ENCODE results near the gene RAPGEF3.

DNA sequence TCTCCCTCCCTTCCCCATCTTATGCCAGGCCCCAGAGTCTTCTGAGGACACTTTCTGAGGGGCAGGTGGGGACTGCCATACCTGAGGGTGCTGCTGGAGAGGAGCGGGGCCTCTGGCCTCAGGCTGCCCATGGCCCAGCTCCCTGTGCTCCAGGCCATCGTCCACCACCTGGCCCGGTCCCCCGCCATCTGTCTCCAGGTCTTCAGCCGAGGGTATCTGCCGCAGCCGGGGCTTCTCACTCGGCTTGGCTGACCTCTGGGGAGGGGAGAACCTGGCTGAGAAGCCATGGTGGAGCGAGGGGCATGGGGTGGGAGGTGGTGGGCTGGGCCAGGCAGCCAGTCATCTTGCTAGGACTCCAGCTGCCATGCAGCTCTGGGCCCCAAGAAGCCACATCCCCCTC lies 36.0 kb upstream of the RAPGEF3 start:
- TF ChIP-seq, protein P1, sequence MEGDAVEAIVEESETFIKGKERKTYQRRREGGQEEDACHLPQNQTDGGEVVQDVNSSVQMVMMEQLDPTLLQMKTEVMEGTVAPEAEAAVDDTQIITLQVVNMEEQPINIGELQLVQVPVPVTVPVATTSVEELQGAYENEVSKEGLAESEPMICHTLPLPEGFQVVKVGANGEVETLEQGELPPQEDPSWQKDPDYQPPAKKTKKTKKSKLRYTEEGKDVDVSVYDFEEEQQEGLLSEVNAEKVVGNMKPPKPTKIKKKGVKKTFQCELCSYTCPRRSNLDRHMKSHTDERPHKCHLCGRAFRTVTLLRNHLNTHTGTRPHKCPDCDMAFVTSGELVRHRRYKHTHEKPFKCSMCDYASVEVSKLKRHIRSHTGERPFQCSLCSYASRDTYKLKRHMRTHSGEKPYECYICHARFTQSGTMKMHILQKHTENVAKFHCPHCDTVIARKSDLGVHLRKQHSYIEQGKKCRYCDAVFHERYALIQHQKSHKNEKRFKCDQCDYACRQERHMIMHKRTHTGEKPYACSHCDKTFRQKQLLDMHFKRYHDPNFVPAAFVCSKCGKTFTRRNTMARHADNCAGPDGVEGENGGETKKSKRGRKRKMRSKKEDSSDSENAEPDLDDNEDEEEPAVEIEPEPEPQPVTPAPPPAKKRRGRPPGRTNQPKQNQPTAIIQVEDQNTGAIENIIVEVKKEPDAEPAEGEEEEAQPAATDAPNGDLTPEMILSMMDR (IDR thresholded peaks at IDR 0.05; ENCODE audit: low read depth, low read length, missing input control): no peak
- TF ChIP-seq YY1 (IDR thresholded peaks at IDR 0.05): no peak
- TF ChIP-seq FOXA1 (IDR thresholded peaks at IDR 0.05): no peak
- TF ChIP-seq, protein P2, sequence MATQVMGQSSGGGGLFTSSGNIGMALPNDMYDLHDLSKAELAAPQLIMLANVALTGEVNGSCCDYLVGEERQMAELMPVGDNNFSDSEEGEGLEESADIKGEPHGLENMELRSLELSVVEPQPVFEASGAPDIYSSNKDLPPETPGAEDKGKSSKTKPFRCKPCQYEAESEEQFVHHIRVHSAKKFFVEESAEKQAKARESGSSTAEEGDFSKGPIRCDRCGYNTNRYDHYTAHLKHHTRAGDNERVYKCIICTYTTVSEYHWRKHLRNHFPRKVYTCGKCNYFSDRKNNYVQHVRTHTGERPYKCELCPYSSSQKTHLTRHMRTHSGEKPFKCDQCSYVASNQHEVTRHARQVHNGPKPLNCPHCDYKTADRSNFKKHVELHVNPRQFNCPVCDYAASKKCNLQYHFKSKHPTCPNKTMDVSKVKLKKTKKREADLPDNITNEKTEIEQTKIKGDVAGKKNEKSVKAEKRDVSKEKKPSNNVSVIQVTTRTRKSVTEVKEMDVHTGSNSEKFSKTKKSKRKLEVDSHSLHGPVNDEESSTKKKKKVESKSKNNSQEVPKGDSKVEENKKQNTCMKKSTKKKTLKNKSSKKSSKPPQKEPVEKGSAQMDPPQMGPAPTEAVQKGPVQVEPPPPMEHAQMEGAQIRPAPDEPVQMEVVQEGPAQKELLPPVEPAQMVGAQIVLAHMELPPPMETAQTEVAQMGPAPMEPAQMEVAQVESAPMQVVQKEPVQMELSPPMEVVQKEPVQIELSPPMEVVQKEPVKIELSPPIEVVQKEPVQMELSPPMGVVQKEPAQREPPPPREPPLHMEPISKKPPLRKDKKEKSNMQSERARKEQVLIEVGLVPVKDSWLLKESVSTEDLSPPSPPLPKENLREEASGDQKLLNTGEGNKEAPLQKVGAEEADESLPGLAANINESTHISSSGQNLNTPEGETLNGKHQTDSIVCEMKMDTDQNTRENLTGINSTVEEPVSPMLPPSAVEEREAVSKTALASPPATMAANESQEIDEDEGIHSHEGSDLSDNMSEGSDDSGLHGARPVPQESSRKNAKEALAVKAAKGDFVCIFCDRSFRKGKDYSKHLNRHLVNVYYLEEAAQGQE (IDR thresholded peaks at IDR 0.05): no peak
- TF ChIP-seq TAF1 (conservative IDR thresholded peaks at IDR 0.05): no peak
- no peak for TF ChIP-seq JUND (IDR thresholded peaks at IDR 0.05)
- TF ChIP-seq, protein P3, sequence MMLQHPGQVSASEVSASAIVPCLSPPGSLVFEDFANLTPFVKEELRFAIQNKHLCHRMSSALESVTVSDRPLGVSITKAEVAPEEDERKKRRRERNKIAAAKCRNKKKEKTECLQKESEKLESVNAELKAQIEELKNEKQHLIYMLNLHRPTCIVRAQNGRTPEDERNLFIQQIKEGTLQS (IDR thresholded peaks at IDR 0.05): no peak
- TF ChIP-seq, protein P4, sequence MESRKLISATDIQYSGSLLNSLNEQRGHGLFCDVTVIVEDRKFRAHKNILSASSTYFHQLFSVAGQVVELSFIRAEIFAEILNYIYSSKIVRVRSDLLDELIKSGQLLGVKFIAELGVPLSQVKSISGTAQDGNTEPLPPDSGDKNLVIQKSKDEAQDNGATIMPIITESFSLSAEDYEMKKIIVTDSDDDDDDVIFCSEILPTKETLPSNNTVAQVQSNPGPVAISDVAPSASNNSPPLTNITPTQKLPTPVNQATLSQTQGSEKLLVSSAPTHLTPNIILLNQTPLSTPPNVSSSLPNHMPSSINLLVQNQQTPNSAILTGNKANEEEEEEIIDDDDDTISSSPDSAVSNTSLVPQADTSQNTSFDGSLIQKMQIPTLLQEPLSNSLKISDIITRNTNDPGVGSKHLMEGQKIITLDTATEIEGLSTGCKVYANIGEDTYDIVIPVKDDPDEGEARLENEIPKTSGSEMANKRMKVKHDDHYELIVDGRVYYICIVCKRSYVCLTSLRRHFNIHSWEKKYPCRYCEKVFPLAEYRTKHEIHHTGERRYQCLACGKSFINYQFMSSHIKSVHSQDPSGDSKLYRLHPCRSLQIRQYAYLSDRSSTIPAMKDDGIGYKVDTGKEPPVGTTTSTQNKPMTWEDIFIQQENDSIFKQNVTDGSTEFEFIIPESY (IDR thresholded peaks at IDR 0.05): no peak
- TF ChIP-seq SP1 (IDR thresholded peaks at IDR 0.05): no peak
- TF ChIP-seq EGR1 (IDR thresholded peaks at IDR 0.05; ENCODE audit: low read depth in 2 of 2): no peak
- no peak for TF ChIP-seq RAD21 (IDR thresholded peaks at IDR 0.05)
- TF ChIP-seq GABPA (IDR thresholded peaks at IDR 0.05 in 1 of 2, conservative IDR thresholded peaks at IDR 0.05 in 1 of 2): no peak
- TF ChIP-seq, protein P5, sequence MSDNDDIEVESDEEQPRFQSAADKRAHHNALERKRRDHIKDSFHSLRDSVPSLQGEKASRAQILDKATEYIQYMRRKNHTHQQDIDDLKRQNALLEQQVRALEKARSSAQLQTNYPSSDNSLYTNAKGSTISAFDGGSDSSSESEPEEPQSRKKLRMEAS (IDR thresholded peaks at IDR 0.05): no peak
